ENCODE results near the gene KLHL30. TPM values are rescaled to one million over a fixed set of nuclear protein-coding genes. Genes with fewer than 3 reads are reported as not detected.
"Not testable (repeated sequence)": the region's sequence is repeated elsewhere in the genome, so short reads cannot be mapped to it uniquely, and the experiment has no call there.

KLHL30 gene
- total and polyA plus RNA-seq, 11 donors, result 5.1 to 43.7 (median 23.0) TPM

DNA sequence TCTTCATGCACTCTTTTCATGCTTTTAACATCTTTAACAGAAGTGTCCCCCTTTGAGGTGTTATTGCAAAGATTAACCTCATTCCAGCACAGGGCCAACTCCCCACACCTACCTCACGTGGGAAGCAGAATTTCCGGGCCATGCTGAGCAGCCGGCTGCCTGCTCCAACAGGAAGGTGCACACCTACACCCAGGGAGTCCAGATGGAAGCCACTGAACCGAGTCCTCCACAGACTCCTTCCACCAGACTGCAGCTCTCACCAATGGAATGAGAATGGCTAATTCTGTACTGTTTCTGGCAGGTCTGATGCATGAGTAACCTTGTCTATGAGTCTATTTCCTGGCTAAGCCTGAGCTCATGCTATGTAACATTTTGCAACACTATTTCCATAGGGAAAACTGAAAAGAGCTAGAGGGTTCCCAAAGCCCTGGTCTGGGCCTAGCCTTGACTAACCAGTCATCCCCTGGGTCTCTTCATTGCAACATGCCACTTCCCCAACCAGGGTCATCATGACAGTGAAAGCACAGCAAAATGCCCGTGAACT lies 31.3 kb downstream of the KLHL30 start:
- no peak overlapping the region for H3K4me3 ChIP-seq
- 68 to 73% (median 70%) methylated on average over 5 of the region's 5 CpGs for WGBS, 4 donors
- DNase-seq, result peak in 1 of 5 donors; percentile 54
- H3K9me3 ChIP-seq, result no peaks in the 10 kb centered on the region
- peaks cover 0 to 75% (median 70%) of the 10 kb centered on the region in 9 donors for H3K36me3 ChIP-seq
- intact Hi-C loops (cut with DNase I), result loop anchor here in 3 of 10 donors (10.0 kb wide), 1 partner anchor 95 kb away; no protein-coding TSS in a partner anchor
- peak overlapping the region in 3 of 12 donors; percentile 53 to 75 (median 59) for H3K27ac ChIP-seq
- ATAC-seq, result peak in 2 of 4 donors; percentile 40 to 82
- H3K4me1 ChIP-seq, result peaks cover 0 to 22% (median 7%) of the 10 kb centered on the region in 12 donors
- H3K27me3 ChIP-seq, result peaks cover 0 to 1% (median 0%) of the 10 kb centered on the region in 9 donors
- TF ChIP-seq CTCF (IDR thresholded peaks at IDR 0.05), result no peak
- TF ChIP-seq POLR2A (IDR thresholded peaks at IDR 0.05), result no peak

DNA sequence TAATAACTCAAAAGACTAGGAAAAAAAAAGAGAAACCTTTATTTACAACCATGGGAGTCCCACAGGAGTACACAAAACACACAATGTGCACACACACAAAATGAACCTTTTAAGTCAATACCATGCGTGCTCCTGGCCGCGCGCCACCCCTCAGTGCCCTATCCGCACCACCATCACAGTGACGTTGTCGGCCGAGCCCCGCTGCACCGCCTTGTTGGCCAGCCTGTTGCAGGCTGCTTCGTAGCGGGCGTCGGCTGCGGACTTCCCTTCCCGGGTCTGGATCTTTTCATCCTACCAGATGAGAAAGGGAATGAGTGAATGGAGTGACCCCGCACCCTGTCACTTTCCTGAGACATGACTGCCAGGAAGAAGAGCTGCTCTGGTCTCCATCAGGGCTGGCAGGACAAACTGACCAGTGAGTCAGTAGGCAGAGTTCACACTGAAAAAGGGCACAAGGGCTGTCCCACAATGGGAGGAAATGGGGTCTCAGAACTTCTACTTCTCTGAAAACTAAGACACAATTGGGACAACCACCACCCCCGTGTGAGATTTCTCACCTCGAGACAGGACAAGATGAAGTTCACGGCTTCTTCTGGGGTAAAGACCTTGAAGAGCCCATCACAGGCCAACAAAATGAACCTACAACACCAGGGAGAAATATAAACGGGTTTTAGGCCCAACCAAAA lies 32.1 kb downstream of the KLHL30 start:
- no peak overlapping the region for H3K4me3 ChIP-seq
- H3K36me3 ChIP-seq, result peaks cover 0 to 82% (median 77%) of the 10 kb centered on the region in 9 donors
- WGBS, 4 donors, result 87 to 92% (median 90%) methylated on average over 21 of the region's 21 CpGs
- H3K27ac ChIP-seq, result peak overlapping the region in 3 of 12 donors; percentile 53 to 75 (median 59)
- H3K27me3 ChIP-seq, result no peaks in the 10 kb centered on the region
- no peaks in the 10 kb centered on the region for H3K9me3 ChIP-seq
- no peak for TF ChIP-seq CTCF (IDR thresholded peaks at IDR 0.05)
- no peak for TF ChIP-seq POLR2A (IDR thresholded peaks at IDR 0.05)
- ATAC-seq, result no peak
- peaks cover 0 to 22% (median 7%) of the 10 kb centered on the region in 12 donors for H3K4me1 ChIP-seq
- peak in 1 of 5 donors; percentile 27 for DNase-seq
- intact Hi-C loops (cut with DNase I), result no loop called here

DNA sequence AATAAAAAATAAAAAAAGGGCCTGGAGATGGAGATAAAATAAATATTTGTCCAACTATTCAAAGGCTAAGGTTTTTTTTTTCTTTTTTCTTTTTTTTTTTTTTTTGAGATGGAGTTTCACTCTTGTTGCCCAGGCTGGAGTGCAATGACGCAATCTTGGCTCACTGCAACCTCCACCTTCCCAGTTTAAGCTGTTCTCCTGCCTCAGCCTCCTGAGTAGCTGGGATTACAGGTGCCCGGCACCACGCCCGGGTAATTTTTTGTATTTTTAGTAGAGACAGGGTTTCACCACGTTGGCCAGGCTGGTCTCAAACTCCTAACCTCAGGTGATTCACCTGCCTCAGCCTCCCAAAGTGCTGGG lies 32.6 kb downstream of the KLHL30 start:
- DNase-seq; intact Hi-C loops (cut with DNase I); ATAC-seq; H3K4me3 ChIP-seq; H3K27me3 ChIP-seq; H3K9me3 ChIP-seq: not testable (repeated sequence)
- WGBS, 4 donors, result 90 to 96% (median 93%) methylated on average over 5 of the region's 5 CpGs
- peak overlapping the region in 2 of 12 donors; percentile 59 to 75 for H3K27ac ChIP-seq
- H3K36me3 ChIP-seq, result peaks cover 0 to 86% (median 82%) of the 10 kb centered on the region in 9 donors
- peaks cover 0 to 22% (median 7%) of the 10 kb centered on the region in 12 donors for H3K4me1 ChIP-seq

- no peak for DNase-seq
- Histone ChIP-seq H3K4me1 (peaks cover 0 to 22% (median 8%) of the 10 kb centered on the region in 12 donors), H3K27me3 (no peaks in the 10 kb centered on the region), H3K4me3 (no peak overlapping the region), H3K9me3 (no peaks in the 10 kb centered on the region), H3K36me3 (peaks cover 0 to 92% (median 87%) of the 10 kb centered on the region in 9 donors), H3K27ac (no peak overlapping the region)
- no peak for ATAC-seq
- intact Hi-C loops (cut with DNase I), result no loop called here
- TF ChIP-seq POLR2A (IDR thresholded peaks at IDR 0.05) (no peak), CTCF (IDR thresholded peaks at IDR 0.05) (no peak)
- 94 to 97% (median 96%) methylated on average over 9 of the region's 9 CpGs for WGBS, 4 donors
Observed at GRCh38 chr2:238171575-238172187, 33.2 kb downstream of the KLHL30 start.

Data from heart left ventricle (tissue), 16 donors.